DOHH2 (cell line): Measurements from ENCODE around the gene PRMT7.

ENCODE experiments used
- H3F3A ChIP-seq: fragments of 200-600 bp; sonication (generic), shearing (Covaris generic); 2 replicates; pipeline ENCODE4 v1.6.0; 2016; ENCODE audit warnings: antibody characterized with exemption, mild to moderate bottlenecking; ENCODE audit not compliant: control insufficient read depth, insufficient read depth
- H3K27ac ChIP-seq: fragments of 200-600 bp; sonication (generic); 2 replicates; pipeline ENCODE4 v1.5.1; 2014; ENCODE audit warnings: low read depth, mild to moderate bottlenecking, low read length, moderate library complexity
- H3K27me3 ChIP-seq: fragments of 200-600 bp; sonication (generic); 2 replicates; pipeline ENCODE4 v1.6.1; 2014; ENCODE audit warnings: mild to moderate bottlenecking, low read length, mixed read lengths; ENCODE audit not compliant: control insufficient read depth
- H3K36me3 ChIP-seq: fragments of 200-600 bp; sonication (generic); 2 replicates; pipeline ENCODE4 v1.6.1; 2014; ENCODE audit warnings: mild to moderate bottlenecking, low read length, moderate library complexity, mixed read lengths; ENCODE audit not compliant: control insufficient read depth
- H3K4me1 ChIP-seq: fragments of 200-600 bp; sonication (generic); 2 replicates; pipeline ENCODE4 v1.6.1; 2014; ENCODE audit warnings: mild to moderate bottlenecking, low read length, mixed read lengths; ENCODE audit not compliant: control insufficient read depth
- H3K4me2 ChIP-seq: fragments of 200-600 bp; sonication (generic); 2 replicates; pipeline ENCODE4 v1.6.0; 2014; ENCODE audit warnings: mild to moderate bottlenecking, low read length, moderate library complexity
- H3K4me3 ChIP-seq: fragments of 200-600 bp; sonication (generic); 2 replicates; pipeline ENCODE4 v1.5.1; 2014; ENCODE audit warnings: mild to moderate bottlenecking, low read length, mixed read lengths
- H3K79me2 ChIP-seq: fragments of 200-600 bp; sonication (generic); 2 replicates; pipeline ENCODE4 v1.6.1; 2014; ENCODE audit warnings: mild to moderate bottlenecking, low read length, mixed read lengths; ENCODE audit not compliant: control insufficient read depth
- H3K9me2 ChIP-seq: fragments of 200-600 bp; sonication (generic); replicated peaks from 2 replicates; pipeline ENCODE4 v1.6.1; 2014; ENCODE audit warnings: mild to moderate bottlenecking, low read length, mixed read lengths; ENCODE audit not compliant: control insufficient read depth
- H3K9me3 ChIP-seq: fragments of 200-600 bp; sonication (generic); 2 replicates; pipeline ENCODE4 v1.6.1; 2014; ENCODE audit warnings: antibody characterized with exemption, low read length, mixed read lengths; ENCODE audit not compliant: control insufficient read depth, insufficient read depth
- H4K20me1 ChIP-seq: fragments of 200-600 bp; sonication (generic); 2 replicates; pipeline ENCODE4 v1.6.0; 2014; ENCODE audit warnings: low read depth, mild to moderate bottlenecking, antibody characterized with exemption, low read length, moderate library complexity; ENCODE audit not compliant: control insufficient read depth, insufficient read depth
- CTCF ChIP-seq: fragments of 200-600 bp; sonication (generic); IDR thresholded peaks from one replicate; pipeline ENCODE4 v1.5.1; 2014; ENCODE audit warnings: antibody characterized with exemption, mild to moderate bottlenecking, low read depth, low read length; ENCODE audit not compliant: poor library complexity, severe bottlenecking
- EZH2phosphoT487 ChIP-seq: fragments of 200-600 bp; sonication (generic); IDR thresholded peaks from 2 replicates; pipeline ENCODE4 v1.6.1; 2017; ENCODE audit warnings: borderline replicate concordance, mild to moderate bottlenecking, antibody characterized with exemption, low read length, moderate library complexity, mixed read lengths

The PRMT7 gene

DNA sequence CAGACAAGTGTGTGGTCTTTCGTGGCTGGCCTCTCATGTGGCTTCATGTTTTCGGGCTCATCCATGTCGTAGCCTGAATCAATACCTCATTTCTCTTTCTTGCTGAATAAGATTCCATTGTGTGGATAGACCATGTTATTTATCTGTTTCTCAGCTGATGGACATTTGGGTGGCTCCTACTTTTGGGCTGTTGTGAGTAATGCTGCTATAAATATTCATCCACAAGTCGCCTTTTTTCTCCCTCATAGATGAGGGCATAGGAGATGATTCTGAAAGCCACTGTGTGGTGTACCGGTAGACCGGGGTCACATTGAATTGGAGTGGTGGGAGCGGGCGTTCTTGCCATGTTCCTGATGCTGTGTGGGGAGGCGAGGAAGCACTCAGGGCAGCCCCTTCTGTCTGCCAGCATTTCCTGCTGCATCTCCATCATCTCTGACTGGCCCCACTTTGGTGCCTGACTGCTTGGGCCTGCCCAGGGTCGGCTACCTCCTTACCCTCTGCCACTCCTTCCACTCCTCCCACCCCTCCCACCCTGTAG is 40.1 kb downstream of the PRMT7 start:
- no peaks in the 10 kb centered on the region for H3K9me3 ChIP-seq
- peaks cover 1% of the 10 kb centered on the region for H3K4me1 ChIP-seq
- no peak overlapping the region for H3K27ac ChIP-seq
- no peaks in the 10 kb centered on the region for H3K9me2 ChIP-seq
- H3K36me3 ChIP-seq, result peaks cover 75% of the 10 kb centered on the region
- H3K4me2 ChIP-seq, result no peak overlapping the region
- H3K79me2 ChIP-seq, result no peaks in the 10 kb centered on the region
- H4K20me1 ChIP-seq, result no peaks in the 10 kb centered on the region
- H3F3A ChIP-seq, result no peaks in the 10 kb centered on the region
- H3K27me3 ChIP-seq, result no peaks in the 10 kb centered on the region
- H3K4me3 ChIP-seq, result no peak overlapping the region
- no peak for TF ChIP-seq CTCF
- TF ChIP-seq EZH2phosphoT487, result no peak

GRCh38 chr16:68351463-68351862 is 40.6 kb downstream of the PRMT7 start:
- Histone ChIP-seq H3K27me3 (no peaks in the 10 kb centered on the region), H3K36me3 (peaks cover 75% of the 10 kb centered on the region), H3K27ac (no peak overlapping the region), H3K9me2 (no peaks in the 10 kb centered on the region), H4K20me1 (no peaks in the 10 kb centered on the region), H3K4me3 (no peak overlapping the region), H3K9me3 (no peaks in the 10 kb centered on the region), H3F3A (no peaks in the 10 kb centered on the region), H3K4me1 (peaks cover 7% of the 10 kb centered on the region), H3K4me2 (no peak overlapping the region), H3K79me2 (no peaks in the 10 kb centered on the region)
- TF ChIP-seq EZH2phosphoT487 (no peak), CTCF (no peak)

GRCh38 chr16:68351991-68352431 is 41.2 kb downstream of the PRMT7 start:
- H3K27me3 ChIP-seq, result no peaks in the 10 kb centered on the region
- H4K20me1 ChIP-seq, result no peaks in the 10 kb centered on the region
- H3K4me1 ChIP-seq, result peaks cover 10% of the 10 kb centered on the region
- H3K4me2 ChIP-seq, result no peak overlapping the region
- no peaks in the 10 kb centered on the region for H3F3A ChIP-seq
- H3K9me2 ChIP-seq, result no peaks in the 10 kb centered on the region
- no peak overlapping the region for H3K4me3 ChIP-seq
- no peak overlapping the region for H3K27ac ChIP-seq
- H3K36me3 ChIP-seq, result peaks cover 77% of the 10 kb centered on the region
- TF ChIP-seq EZH2phosphoT487, result no peak
- H3K9me3 ChIP-seq, result no peaks in the 10 kb centered on the region
- no peaks in the 10 kb centered on the region for H3K79me2 ChIP-seq

DNA sequence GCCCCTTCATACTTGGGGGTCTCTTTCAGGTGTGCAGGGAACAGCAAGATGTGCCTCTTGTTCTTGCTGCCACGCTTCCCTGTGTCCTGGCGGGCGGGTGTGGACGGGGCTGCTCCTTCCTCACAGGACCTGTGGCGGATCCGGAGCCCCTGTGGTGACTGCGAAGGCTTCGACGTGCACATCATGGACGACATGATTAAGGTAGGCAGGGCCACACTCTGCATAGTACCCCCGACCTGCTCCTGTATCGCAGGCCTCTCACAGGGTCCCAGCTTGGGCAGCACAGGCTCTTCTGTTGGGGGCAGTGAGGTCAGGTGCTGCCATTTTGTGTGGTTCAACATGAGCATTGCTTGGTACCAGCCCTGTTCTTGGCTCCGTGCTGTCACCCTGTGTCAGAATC is 42.5 kb downstream of the PRMT7 start:
- Histone ChIP-seq H3F3A (no peaks in the 10 kb centered on the region), H3K4me1 (peaks cover 10% of the 10 kb centered on the region), H3K4me3 (no peak overlapping the region), H3K9me3 (no peaks in the 10 kb centered on the region), H3K27me3 (no peaks in the 10 kb centered on the region), H3K79me2 (no peaks in the 10 kb centered on the region), H3K36me3 (peaks cover 73% of the 10 kb centered on the region), H3K9me2 (no peaks in the 10 kb centered on the region), H3K27ac (no peak overlapping the region), H3K4me2 (no peak overlapping the region), H4K20me1 (no peaks in the 10 kb centered on the region)
- TF ChIP-seq EZH2phosphoT487, result no peak
